HL-60/S4 treated with phorbol 12-myristate 13-acetate at 8.2 ng/mL for 4 days and 3 days (cell line): ENCODE measurements around the gene PCDH15.
"Not testable (repeated sequence)": the region's sequence is repeated elsewhere in the genome, so short reads cannot be mapped to it uniquely, and the experiment has no call there.

Experiments
- in situ Hi-C: fragments of 300-500 bp; cut with MboI; formaldehyde crosslinking; loops from 2 replicates; pipeline ENCODE4 v1.15.0; 2022; ENCODE audit warnings: low sequenced_read_pairs

PCDH15 gene

GRCh38 chr10:54009672-54010071 lies 791.4 kb downstream of the PCDH15 start:
- in situ Hi-C loops = no loop called here

- in situ Hi-C loops = no loop called here
Measured at GRCh38 chr10:54002077-54002476, 799.0 kb downstream of the PCDH15 start.

- in situ Hi-C loops = no loop called here
Measured at GRCh38 chr10:53997953-53998352, 803.1 kb downstream of the PCDH15 start.

GRCh38 chr10:53990799-53991238 lies 810.2 kb downstream of the PCDH15 start:
- in situ Hi-C loops = no loop called here

GRCh38 chr10:53983431-53983830 lies 817.6 kb downstream of the PCDH15 start:
- in situ Hi-C loops = no loop called here

GRCh38 chr10:53980210-53980609 lies 820.8 kb downstream of the PCDH15 start:
- in situ Hi-C loops = no loop called here

- in situ Hi-C loops = no loop called here
Measured at GRCh38 chr10:53978301-53978700, 822.7 kb downstream of the PCDH15 start.

- in situ Hi-C loops = no loop called here
Measured at GRCh38 chr10:53977267-53977666, 823.8 kb downstream of the PCDH15 start.

GRCh38 chr10:53957401-53957800 lies 843.6 kb downstream of the PCDH15 start:
- in situ Hi-C loops = no loop called here

GRCh38 chr10:53955091-53955490 lies 845.9 kb downstream of the PCDH15 start:
- in situ Hi-C loops = no loop called here

- in situ Hi-C loops = no loop called here
Measured at GRCh38 chr10:53952698-53953630, 848.1 kb downstream of the PCDH15 start.

- in situ Hi-C loops = no loop called here
Measured at GRCh38 chr10:53939654-53940053, 861.4 kb downstream of the PCDH15 start.

- in situ Hi-C loops = no loop called here
Measured at GRCh38 chr10:53930648-53931047, 870.4 kb downstream of the PCDH15 start.

GRCh38 chr10:53924051-53924700 lies 876.9 kb downstream of the PCDH15 start:
- in situ Hi-C loops = not testable (repeated sequence)

GRCh38 chr10:53918755-53919154 lies 882.3 kb downstream of the PCDH15 start:
- in situ Hi-C loops = no loop called here

GRCh38 chr10:53909791-53910190 lies 891.2 kb downstream of the PCDH15 start:
- in situ Hi-C loops = no loop called here

GRCh38 chr10:53904506-53905241 lies 896.4 kb downstream of the PCDH15 start:
- in situ Hi-C loops = no loop called here

GRCh38 chr10:53903756-53904155 lies 897.3 kb downstream of the PCDH15 start:
- in situ Hi-C loops = no loop called here

- in situ Hi-C loops = no loop called here
Measured at GRCh38 chr10:53899463-53900160, 901.4 kb downstream of the PCDH15 start.

GRCh38 chr10:53898532-53898931 lies 902.5 kb downstream of the PCDH15 start:
- in situ Hi-C loops = no loop called here

- in situ Hi-C loops = no loop called here
Measured at GRCh38 chr10:53894145-53894544, 906.9 kb downstream of the PCDH15 start.
